NCI-H1417 treated with DMSO at 0.1 percent for 48 hours (cell line): ENCODE data around the gene CES3.
"Not testable (repeated sequence)": the region's sequence is repeated elsewhere in the genome, so short reads cannot be mapped to it uniquely, and the experiment has no call there.

Experiments
- DNase-seq: peaks from one replicate; lab custom pipeline; 2025; lab: John Stamatoyannopoulos, UW

Gene CES3

GRCh38 chr16:66926171-66926947 lies 34.7 kb upstream of the CES3 start:
- DNase-seq: no peak

GRCh38 chr16:66926961-66927436 lies 34.1 kb upstream of the CES3 start:
- no peak for DNase-seq

GRCh38 chr16:66927918-66928649 lies 33.0 kb upstream of the CES3 start:
- no peak for DNase-seq

GRCh38 chr16:66928702-66929388 lies 32.2 kb upstream of the CES3 start:
- no peak for DNase-seq

- DNase-seq: no peak
Measured at GRCh38 chr16:66930189-66930588, 30.9 kb upstream of the CES3 start.

- no peak for DNase-seq
Measured at GRCh38 chr16:66931665-66932064, 29.4 kb upstream of the CES3 start.

GRCh38 chr16:66932076-66932475 lies 29.0 kb upstream of the CES3 start:
- no peak for DNase-seq

- no peak for DNase-seq
Measured at GRCh38 chr16:66933776-66934137, 27.3 kb upstream of the CES3 start.

GRCh38 chr16:66934138-66934838 lies 26.8 kb upstream of the CES3 start, which contains the start of gene CIAO2B:
Gene CIAO2B (minus strand): TSS chr16:66934402. CDS start chr16:66934364, 38 bp downstream.
- peak; percentile 14 for DNase-seq

GRCh38 chr16:66934839-66935313 lies 26.2 kb upstream of the CES3 start:
- not testable (repeated sequence) for DNase-seq

GRCh38 chr16:66935314-66936011 lies 25.6 kb upstream of the CES3 start, which contains the start of gene CES2:
Gene CES2 (plus strand): TSS chr16:66935516. CDS start chr16:66935636, 120 bp downstream.
- no peak for DNase-seq

GRCh38 chr16:66936462-66936861 lies 24.6 kb upstream of the CES3 start:
- DNase-seq: no peak

- DNase-seq: no peak
Measured at GRCh38 chr16:66936889-66937554, 24.0 kb upstream of the CES3 start.

- no peak for DNase-seq
Measured at GRCh38 chr16:66937725-66938337, 23.2 kb upstream of the CES3 start.

GRCh38 chr16:66939366-66939765 lies 21.7 kb upstream of the CES3 start:
- no peak for DNase-seq

GRCh38 chr16:66940236-66940635 lies 20.8 kb upstream of the CES3 start:
- DNase-seq: no peak

GRCh38 chr16:66942981-66943380 lies 18.1 kb upstream of the CES3 start:
- no peak for DNase-seq

GRCh38 chr16:66943426-66944053 lies 17.5 kb upstream of the CES3 start:
- DNase-seq: no peak

GRCh38 chr16:66944054-66944441 lies 17.0 kb upstream of the CES3 start:
- DNase-seq: no peak

GRCh38 chr16:66944971-66945370 lies 16.1 kb upstream of the CES3 start:
- DNase-seq: not testable (repeated sequence)
